WTC11 (cell line): ENCODE measurements around the gene TTC28. TPM values are rescaled to one million over a fixed set of nuclear protein-coding genes. Genes with fewer than 3 reads are reported as not detected.
A peak's percentile ranks its signal among the peaks of the same experiment; 100 is the strongest.

Source experiments
- ATAC-seq: fragments of 200-7000 bp; cut with Tn5 transposase; 2 replicates; pipeline ENCODE4 v1.10.0; 2021; ENCODE audit warnings: mild to moderate bottlenecking, moderate library complexity
- CTCF ChIA-PET: fragments of 300-600 bp; sonication (Branson Sonifier 250); formaldehyde crosslinking; loops from one replicate; lab custom pipeline; 2021; ENCODE audit warnings: antibody characterized with exemption; lab: Charles Lee
- POLR2A ChIA-PET: fragments of 350-600 bp; sonication (Branson Sonifier 250); formaldehyde crosslinking; loops from one replicate; lab custom pipeline; 2021; ENCODE audit warnings: antibody characterized with exemption; lab: Charles Lee
- DNase-seq: peaks from one replicate; pipeline ENCODE4 v3.0.0; 2021; ENCODE audit warnings: low spot score
- H3K27ac Mint-ChIP-seq: 2 replicates; pipeline ENCODE4 v1.8.0; 2021; ENCODE audit warnings: mixed read lengths
- H3K27me3 Mint-ChIP-seq: 2 replicates; pipeline ENCODE4 v1.8.0; 2021; ENCODE audit warnings: low read depth, mild to moderate bottlenecking, moderate library complexity, mixed read lengths
- H3K36me3 Mint-ChIP-seq: 2 replicates; pipeline ENCODE4 v1.8.0; 2021; ENCODE audit warnings: mixed read lengths
- H3K4me1 Mint-ChIP-seq: 2 replicates; pipeline ENCODE4 v1.8.0; 2022; ENCODE audit warnings: mixed read lengths
- H3K4me3 Mint-ChIP-seq: 2 replicates; pipeline ENCODE4 v1.8.0; 2021; ENCODE audit warnings: mild to moderate bottlenecking, moderate library complexity, mixed read lengths
- H3K9me3 Mint-ChIP-seq: 2 replicates; pipeline ENCODE4 v1.8.0; 2021; ENCODE audit warnings: mixed read lengths
- AR ChIP-seq: fragments of 250-450 bp; sonication (Bioruptor Pico); IDR thresholded peaks from 2 replicates; pipeline ENCODE4 v1.9.0; 2021; ENCODE audit warnings: mild to moderate bottlenecking
- CBFB ChIP-seq: sonication (generic); formaldehyde crosslinking; IDR thresholded peaks from 2 replicates; pipeline ENCODE4 v1.8.1; 2022; ENCODE audit warnings: mild to moderate bottlenecking, low read depth, missing genetic modification reagents
- JAZF1 ChIP-seq: fragments of 250-450 bp; sonication (Bioruptor Pico); IDR thresholded peaks from 2 replicates; pipeline ENCODE4 v1.9.0; 2021; ENCODE audit warnings: moderate library complexity, mild to moderate bottlenecking, inconsistent platforms
- NR1H2 ChIP-seq: sonication (generic); formaldehyde crosslinking; IDR thresholded peaks from 2 replicates; pipeline ENCODE4 v1.9.0; 2021; ENCODE audit warnings: mild to moderate bottlenecking, moderate library complexity, missing genetic modification reagents
- NR2C2 ChIP-seq: sonication (generic); formaldehyde crosslinking; IDR thresholded peaks from 2 replicates; pipeline ENCODE4 v1.8.0; 2022; ENCODE audit warnings: mild to moderate bottlenecking, missing genetic modification reagents
- OVOL2 ChIP-seq: fragments of 250-450 bp; sonication (Bioruptor Pico); IDR thresholded peaks from 2 replicates; pipeline ENCODE4 v1.9.0; 2021; ENCODE audit warnings: mild to moderate bottlenecking, borderline replicate concordance
- SMAD3 ChIP-seq: sonication (generic); formaldehyde crosslinking; IDR thresholded peaks from 2 replicates; pipeline ENCODE4 v1.8.0; 2022; ENCODE audit warnings: missing genetic modification reagents, mild to moderate bottlenecking, borderline replicate concordance
- SMAD4 ChIP-seq: sonication (generic); formaldehyde crosslinking; IDR thresholded peaks from 2 replicates; pipeline ENCODE4 v1.8.0; 2022; ENCODE audit warnings: mild to moderate bottlenecking, missing genetic modification reagents
- TEAD1 ChIP-seq: sonication (generic); formaldehyde crosslinking; IDR thresholded peaks from 2 replicates; pipeline ENCODE4 v1.8.0; 2022; ENCODE audit warnings: mild to moderate bottlenecking, missing genetic modification reagents
- ZNF138 ChIP-seq: sonication (generic); formaldehyde crosslinking; conservative IDR thresholded peaks from 2 replicates; pipeline ENCODE4 v1.8.1; 2022; ENCODE audit warnings: mild to moderate bottlenecking, moderate library complexity, missing genetic modification reagents
- ZNF281 ChIP-seq: sonication (generic); formaldehyde crosslinking; IDR thresholded peaks from 2 replicates; pipeline ENCODE4 v1.8.0; 2023; ENCODE audit warnings: mild to moderate bottlenecking, missing genetic modification reagents
- ZNF396 ChIP-seq: fragments of 250-450 bp; sonication (Bioruptor Pico); IDR thresholded peaks from 2 replicates; pipeline ENCODE4 v1.8.0; 2021; ENCODE audit warnings: mild to moderate bottlenecking, moderate library complexity, borderline replicate concordance
- ZNF416 ChIP-seq: fragments of 250-450 bp; sonication (Bioruptor Pico); IDR thresholded peaks from 2 replicates; pipeline ENCODE4 v1.9.0; 2021; ENCODE audit warnings: mild to moderate bottlenecking, inconsistent platforms
- ZNF423 ChIP-seq: fragments of 250-450 bp; sonication (Bioruptor Pico); IDR thresholded peaks from 2 replicates; pipeline ENCODE4 v2.1.2; 2022; ENCODE audit warnings: mild to moderate bottlenecking, moderate library complexity
- total RNA-seq: library from RNA; stranded (reverse); gene quantifications from 3 replicates; pipeline ENCODE4 v1.2.3, GENCODE V29; 2021
- TF ChIP-seq, protein P1 (sequence below): sonication (generic); formaldehyde crosslinking; IDR thresholded peaks from 2 replicates; pipeline ENCODE4 v1.8.1; 2023; ENCODE audit warnings: mild to moderate bottlenecking, moderate library complexity, missing genetic modification reagents
- TF ChIP-seq, protein P2 (sequence below): sonication (generic); formaldehyde crosslinking; IDR thresholded peaks from 2 replicates; pipeline ENCODE4 v1.8.0; 2023; ENCODE audit warnings: missing genetic modification reagents
- TF ChIP-seq, protein P3 (sequence below): sonication (generic); formaldehyde crosslinking; IDR thresholded peaks from 2 replicates; pipeline ENCODE4 v1.8.1; 2023; ENCODE audit warnings: mild to moderate bottlenecking, missing genetic modification reagents, moderate library complexity
- TF ChIP-seq, protein P4 (sequence below): sonication (generic); formaldehyde crosslinking; IDR thresholded peaks from 2 replicates; pipeline ENCODE4 v1.8.1; 2022; ENCODE audit warnings: mild to moderate bottlenecking, missing genetic modification reagents, moderate library complexity, borderline replicate concordance

The TTC28 gene
- total RNA-seq, 1 experiment from 2014 or later, result 13.0 TPM

DNA sequence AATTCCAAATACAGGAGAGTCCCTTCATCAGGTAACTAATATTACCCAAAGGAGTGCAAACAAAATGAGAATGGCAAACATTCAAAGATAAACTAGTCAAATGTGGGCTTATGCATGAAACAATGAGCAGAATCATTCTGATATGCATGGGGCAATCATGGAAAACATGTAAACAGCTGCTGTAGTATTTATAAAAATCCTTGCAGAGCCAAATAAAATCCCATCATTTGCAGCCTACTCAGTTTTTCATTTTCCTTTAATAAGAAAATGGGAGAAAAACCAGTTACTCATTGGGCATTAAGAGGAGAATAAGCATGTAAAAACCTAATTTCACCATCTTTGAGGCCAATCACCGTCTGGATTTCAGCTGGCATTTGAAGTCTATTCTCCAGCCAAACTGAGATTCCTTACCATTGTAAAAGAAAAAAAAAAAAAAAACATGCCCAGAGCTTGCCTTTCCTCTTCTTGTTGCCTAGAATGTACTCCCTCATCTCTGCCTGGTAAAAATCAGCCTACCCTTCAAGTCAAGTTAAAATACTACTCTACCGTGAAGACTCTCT is 249.1 kb downstream of the TTC28 start:
- Mint-ChIP-seq H3K4me1 (peaks cover 11% of the 10 kb centered on the region), H3K27me3 (no peaks in the 10 kb centered on the region), H3K9me3 (no peaks in the 10 kb centered on the region), H3K27ac (0 out of 2 replicates have a peak overlapping the region, but pooled peaks have one; percentile 34), H3K36me3 (no peaks in the 10 kb centered on the region), H3K4me3 (no peak overlapping the region)
- DNase-seq (no peak), ATAC-seq (no peak)
- ChIA-PET CTCF (interaction anchor here (0.5 to 2.0 kb wide), 6 partner anchors 12 to 815 kb away, joined by 3 to 5 read pairs (median 4); no protein-coding TSS in a partner anchor), POLR2A (no interaction called here)
- no peak for TF ChIP-seq SMAD3 (CRISPR knock-in tag)
- TF ChIP-seq CBFB (CRISPR knock-in tag), result no peak
- TF ChIP-seq NR2C2, result no peak
- no peak for TF ChIP-seq AR (CRISPR knock-in tag)

DNA sequence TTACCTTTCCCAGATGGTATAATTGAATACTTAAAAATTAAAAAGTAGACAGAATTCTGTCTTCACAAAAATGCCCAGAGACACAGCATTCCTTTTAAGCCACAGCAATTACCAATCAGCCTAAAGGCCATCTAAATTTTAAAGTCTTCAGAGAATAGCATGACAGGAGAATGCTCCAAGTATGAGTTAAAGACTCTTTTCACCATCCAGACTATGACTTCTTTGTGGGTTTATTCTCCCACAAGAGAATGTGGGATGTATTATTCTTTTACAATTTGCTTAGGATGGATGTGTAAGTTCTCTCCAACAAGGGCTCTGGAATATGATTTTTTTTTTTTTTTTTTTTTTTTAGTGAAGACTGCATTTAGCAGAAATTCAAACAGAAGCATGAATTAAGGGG is 249.9 kb downstream of the TTC28 start:
- no peaks in the 10 kb centered on the region for H3K36me3 Mint-ChIP-seq
- DNase-seq, result no peak
- H3K27ac Mint-ChIP-seq, result no peak overlapping the region
- H3K4me1 Mint-ChIP-seq, result peaks cover 19% of the 10 kb centered on the region
- H3K4me3 Mint-ChIP-seq, result no peak overlapping the region
- POLR2A ChIA-PET, result no interaction called here
- no peaks in the 10 kb centered on the region for H3K27me3 Mint-ChIP-seq
- no peak for ATAC-seq
- no peaks in the 10 kb centered on the region for H3K9me3 Mint-ChIP-seq
- CTCF ChIA-PET, result interaction anchor here (0.9 to 2.0 kb wide), 2 partner anchors 13 to 410 kb away, joined by 5 read pairs; no protein-coding TSS in a partner anchor
- TF ChIP-seq OVOL2 (CRISPR knock-in tag), result no peak
- no peak for TF ChIP-seq JAZF1 (CRISPR knock-in tag)
- no peak for TF ChIP-seq ZNF416 (CRISPR knock-in tag)
- no peak for TF ChIP-seq ZNF138
- TF ChIP-seq ZNF396 (CRISPR knock-in tag), result no peak
- TF ChIP-seq, protein P1, sequence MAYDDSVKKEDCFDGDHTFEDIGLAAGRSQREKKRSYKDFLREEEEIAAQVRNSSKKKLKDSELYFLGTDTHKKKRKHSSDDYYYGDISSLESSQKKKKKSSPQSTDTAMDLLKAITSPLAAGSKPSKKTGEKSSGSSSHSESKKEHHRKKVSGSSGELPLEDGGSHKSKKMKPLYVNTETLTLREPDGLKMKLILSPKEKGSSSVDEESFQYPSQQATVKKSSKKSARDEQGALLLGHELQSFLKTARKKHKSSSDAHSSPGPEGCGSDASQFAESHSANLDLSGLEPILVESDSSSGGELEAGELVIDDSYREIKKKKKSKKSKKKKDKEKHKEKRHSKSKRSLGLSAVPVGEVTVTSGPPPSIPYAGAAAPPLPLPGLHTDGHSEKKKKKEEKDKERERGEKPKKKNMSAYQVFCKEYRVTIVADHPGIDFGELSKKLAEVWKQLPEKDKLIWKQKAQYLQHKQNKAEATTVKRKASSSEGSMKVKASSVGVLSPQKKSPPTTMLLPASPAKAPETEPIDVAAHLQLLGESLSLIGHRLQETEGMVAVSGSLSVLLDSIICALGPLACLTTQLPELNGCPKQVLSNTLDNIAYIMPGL (CRISPR knock-in tag), result no peak
- TF ChIP-seq, protein P2, sequence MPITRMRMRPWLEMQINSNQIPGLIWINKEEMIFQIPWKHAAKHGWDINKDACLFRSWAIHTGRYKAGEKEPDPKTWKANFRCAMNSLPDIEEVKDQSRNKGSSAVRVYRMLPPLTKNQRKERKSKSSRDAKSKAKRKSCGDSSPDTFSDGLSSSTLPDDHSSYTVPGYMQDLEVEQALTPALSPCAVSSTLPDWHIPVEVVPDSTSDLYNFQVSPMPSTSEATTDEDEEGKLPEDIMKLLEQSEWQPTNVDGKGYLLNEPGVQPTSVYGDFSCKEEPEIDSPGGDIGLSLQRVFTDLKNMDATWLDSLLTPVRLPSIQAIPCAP, result no peak
- TF ChIP-seq, protein P3, sequence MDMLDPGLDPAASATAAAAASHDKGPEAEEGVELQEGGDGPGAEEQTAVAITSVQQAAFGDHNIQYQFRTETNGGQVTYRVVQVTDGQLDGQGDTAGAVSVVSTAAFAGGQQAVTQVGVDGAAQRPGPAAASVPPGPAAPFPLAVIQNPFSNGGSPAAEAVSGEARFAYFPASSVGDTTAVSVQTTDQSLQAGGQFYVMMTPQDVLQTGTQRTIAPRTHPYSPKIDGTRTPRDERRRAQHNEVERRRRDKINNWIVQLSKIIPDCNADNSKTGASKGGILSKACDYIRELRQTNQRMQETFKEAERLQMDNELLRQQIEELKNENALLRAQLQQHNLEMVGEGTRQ (CRISPR knock-in tag), result no peak
- TF ChIP-seq, protein P4, sequence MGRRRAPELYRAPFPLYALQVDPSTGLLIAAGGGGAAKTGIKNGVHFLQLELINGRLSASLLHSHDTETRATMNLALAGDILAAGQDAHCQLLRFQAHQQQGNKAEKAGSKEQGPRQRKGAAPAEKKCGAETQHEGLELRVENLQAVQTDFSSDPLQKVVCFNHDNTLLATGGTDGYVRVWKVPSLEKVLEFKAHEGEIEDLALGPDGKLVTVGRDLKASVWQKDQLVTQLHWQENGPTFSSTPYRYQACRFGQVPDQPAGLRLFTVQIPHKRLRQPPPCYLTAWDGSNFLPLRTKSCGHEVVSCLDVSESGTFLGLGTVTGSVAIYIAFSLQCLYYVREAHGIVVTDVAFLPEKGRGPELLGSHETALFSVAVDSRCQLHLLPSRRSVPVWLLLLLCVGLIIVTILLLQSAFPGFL, result no peak
- TF ChIP-seq NR1H2 (CRISPR knock-in tag), result no peak
- TF ChIP-seq SMAD4 (CRISPR knock-in tag), result no peak
- no peak for TF ChIP-seq ZNF423 (CRISPR knock-in tag)
- no peak for TF ChIP-seq ZNF281 (CRISPR knock-in tag)
- no peak for TF ChIP-seq TEAD1 (CRISPR knock-in tag)
